B cell (primary cell): ENCODE results near the gene RBM27. TPM values are rescaled to one million over a fixed set of nuclear protein-coding genes. Genes with fewer than 3 reads are reported as not detected.

Experiments
- ATAC-seq: fragments of 200-7000 bp; cut with Tn5 transposase; one replicate; pipeline ENCODE4 v1.10.0; 2021; ENCODE audit warnings: low read depth, mild to moderate bottlenecking, moderate number of reproducible peaks, moderate library complexity
- CTCF ChIA-PET: fragments of 350-600 bp; sonication (Branson Sonifier 250); formaldehyde crosslinking; loops from one replicate; lab custom pipeline; 2021; ENCODE audit warnings: antibody characterized with exemption, inconsistent platforms; lab: Charles Lee
- POLR2A ChIA-PET: fragments of 350-600 bp; sonication (Branson Sonifier 250); formaldehyde crosslinking; loops from one replicate; lab custom pipeline; 2021; ENCODE audit warnings: antibody characterized with exemption; lab: Charles Lee
- DNase-seq: peaks from one replicate; pipeline ENCODE4 v3.0.0; 2013
- H2AFZ ChIP-seq: 2 replicates; pipeline ENCODE4 v1.6.1; 2012; ENCODE audit warnings: mild to moderate bottlenecking, low read depth, low read length; ENCODE audit not compliant: insufficient read depth, poor library complexity, severe bottlenecking
- H3K27ac ChIP-seq, 2 donors: 1 replicate in 1 of 2; 2 replicates in 1 of 2; pipeline ENCODE4 v1.5.1; 2012 to 2013; ENCODE audit warnings: low read length in 2 of 2, mild to moderate bottlenecking in 2 of 2, moderate library complexity in 1 of 2
- H3K27me3 ChIP-seq, 4 experiments: fragments of 200-600 bp in 1 of 4; sonication (generic) in 1 of 4; replicated peaks in 1 of 4; 1 replicate in 2 of 4; 2 replicates in 2 of 4; pipeline versions ENCODE4 v1.6.1 to v1.7.0; 2013 to 2016; ENCODE audit warnings: low read length in 3 of 4, mild to moderate bottlenecking in 2 of 4, mixed read lengths in 1 of 4, moderate library complexity in 1 of 4; ENCODE audit not compliant: insufficient read depth in 4 of 4, control insufficient read depth in 3 of 4; ENCODE audit errors: control extremely low read depth in 1 of 4
- H3K36me3 ChIP-seq, 2 experiments: replicated peaks in 1 of 2; 1 replicate in 1 of 2; 2 replicates in 1 of 2; pipeline versions ENCODE4 v1.6.1 to v1.7.1; 2013; ENCODE audit warnings: low read length in 1 of 2; ENCODE audit not compliant: insufficient read depth in 2 of 2, control insufficient read depth in 1 of 2; ENCODE audit errors: control extremely low read depth in 1 of 2, extremely low read depth in 1 of 2
- H3K4me1 ChIP-seq, 2 donors: fragments of 200-600 bp in 1 of 2; sonication (generic) in 1 of 2; 1 replicate in 1 of 2; 2 replicates in 1 of 2; pipeline versions ENCODE4 v1.5.1 to v1.6.1; 2013 to 2017; ENCODE audit warnings: low read length in 2 of 2; ENCODE audit not compliant: control insufficient read depth in 2 of 2, insufficient read depth in 2 of 2
- H3K4me2 ChIP-seq: replicated peaks from 2 replicates; pipeline ENCODE3; 2012; ENCODE audit warnings: mild to moderate bottlenecking, low read depth, low read length; ENCODE audit not compliant: poor library complexity, severe bottlenecking
- H3K4me3 ChIP-seq, 5 experiments: fragments of 200-600 bp in 1 of 5; sonication (generic) in 1 of 5; 1 replicate in 3 of 5; 2 replicates in 2 of 5; pipeline versions ENCODE4 v1.5.1 to v1.7.0; 2011 to 2016; ENCODE audit warnings: low read length in 4 of 5, mild to moderate bottlenecking in 4 of 5, low read depth in 2 of 5, control low read depth in 1 of 5, moderate library complexity in 1 of 5; ENCODE audit not compliant: insufficient read depth in 1 of 5; ENCODE audit errors: control extremely low read depth in 1 of 5, extremely low read depth in 1 of 5
- H3K79me2 ChIP-seq: fragments of 200-600 bp; sonication (generic); one replicate; pipeline ENCODE4 v1.6.0; 2016; ENCODE audit warnings: low read length; ENCODE audit not compliant: control insufficient read depth, insufficient read depth
- H3K9ac ChIP-seq: fragments of 200-600 bp; sonication (generic); 2 replicates; pipeline ENCODE4 v1.6.1; 2017; ENCODE audit warnings: mild to moderate bottlenecking, low read length, moderate library complexity
- H3K9me3 ChIP-seq, 3 donors: one replicate each; pipeline versions ENCODE4 v1.6.1 to v1.7.1; 2013; ENCODE audit warnings: low read length in 2 of 3; ENCODE audit not compliant: control insufficient read depth in 2 of 3, insufficient read depth in 1 of 3; ENCODE audit errors: control extremely low read depth in 1 of 3
- H4K20me1 ChIP-seq: 2 replicates; pipeline ENCODE4 v1.6.0; 2012; ENCODE audit warnings: mild to moderate bottlenecking, low read length; ENCODE audit not compliant: insufficient read depth, control insufficient read depth, poor library complexity, severe bottlenecking
- H3K27ac Mint-ChIP-seq: one replicate; pipeline ENCODE4 v1.8.0; 2021; ENCODE audit warnings: mixed read lengths
- H3K27me3 Mint-ChIP-seq: one replicate; pipeline ENCODE4 v1.8.0; 2021; ENCODE audit warnings: mixed read lengths
- H3K4me1 Mint-ChIP-seq: one replicate; pipeline ENCODE4 v1.8.0; 2021; ENCODE audit warnings: mixed read lengths
- H3K4me3 Mint-ChIP-seq: one replicate; pipeline ENCODE4 v1.8.0; 2021; ENCODE audit warnings: mixed read lengths
- H3K9me3 Mint-ChIP-seq: one replicate; pipeline ENCODE4 v1.8.0; 2022; ENCODE audit warnings: mixed read lengths; ENCODE audit not compliant: insufficient read depth
- EZH2 ChIP-seq: IDR thresholded peaks from 2 replicates; pipeline ENCODE4 v1.6.1; 2012; ENCODE audit warnings: borderline replicate concordance, low read depth, mild to moderate bottlenecking, moderate library complexity, low read length; ENCODE audit not compliant: insufficient read depth, poor library complexity, severe bottlenecking
- WGBS: methylation state at CpG from one replicate; pipeline ENCODE4 v1.1.5; 2013; ENCODE audit warnings: missing lambda C conversion rate; ENCODE audit not compliant: insufficient coverage; 5-methylcytosine and 5-hydroxymethylcytosine counted together
- intact Hi-C: fragments of 100-400 bp; cut with micrococcal nuclease; formaldehyde crosslinking; loops from one replicate; pipeline ENCODE4 v1.10.0; 2022
- polyA plus RNA-seq: library from polyadenylated mRNA; depleted of rRNA; stranded (reverse); fragments of >200 nt; gene quantifications from 2 replicates; pipeline ENCODE4 v1.2.3, GENCODE V29; 2012
- total RNA-seq, 2 donors: library from RNA; stranded (reverse); fragments of 120-200 nt in 1 of 2; gene quantifications; 1 replicate in 1 of 2; 2 replicates in 1 of 2; pipeline versions ENCODE4 v1.2.3 to v1.2.4, GENCODE V29; 2013 to 2022
- TF ChIP-seq, protein P1 (sequence below): fragments of 200-600 bp; IDR thresholded peaks from one replicate; pipeline ENCODE4 v1.8.0; 2022; ENCODE audit warnings: antibody characterized with exemption, mild to moderate bottlenecking

RBM27 gene
- total and polyA plus RNA-seq, 2 donors (not counting 1 experiment from before 2014, with no cell fraction given), result 7.4 to 28.7 TPM

GRCh38 chr5:146165460-146165859 lies 37.9 kb upstream of the RBM27 start:
- ATAC-seq (no peak), DNase-seq (no peak)
- no peak overlapping the region for H3K27ac Mint-ChIP-seq
- no peak for TF ChIP-seq EZH2
- TF ChIP-seq, protein P1, sequence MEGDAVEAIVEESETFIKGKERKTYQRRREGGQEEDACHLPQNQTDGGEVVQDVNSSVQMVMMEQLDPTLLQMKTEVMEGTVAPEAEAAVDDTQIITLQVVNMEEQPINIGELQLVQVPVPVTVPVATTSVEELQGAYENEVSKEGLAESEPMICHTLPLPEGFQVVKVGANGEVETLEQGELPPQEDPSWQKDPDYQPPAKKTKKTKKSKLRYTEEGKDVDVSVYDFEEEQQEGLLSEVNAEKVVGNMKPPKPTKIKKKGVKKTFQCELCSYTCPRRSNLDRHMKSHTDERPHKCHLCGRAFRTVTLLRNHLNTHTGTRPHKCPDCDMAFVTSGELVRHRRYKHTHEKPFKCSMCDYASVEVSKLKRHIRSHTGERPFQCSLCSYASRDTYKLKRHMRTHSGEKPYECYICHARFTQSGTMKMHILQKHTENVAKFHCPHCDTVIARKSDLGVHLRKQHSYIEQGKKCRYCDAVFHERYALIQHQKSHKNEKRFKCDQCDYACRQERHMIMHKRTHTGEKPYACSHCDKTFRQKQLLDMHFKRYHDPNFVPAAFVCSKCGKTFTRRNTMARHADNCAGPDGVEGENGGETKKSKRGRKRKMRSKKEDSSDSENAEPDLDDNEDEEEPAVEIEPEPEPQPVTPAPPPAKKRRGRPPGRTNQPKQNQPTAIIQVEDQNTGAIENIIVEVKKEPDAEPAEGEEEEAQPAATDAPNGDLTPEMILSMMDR, result no peak
- H3K4me1 Mint-ChIP-seq, result no peaks in the 10 kb centered on the region
- intact Hi-C loops, result loop anchor here (10.0 kb wide), 1 partner anchor 49 kb away; no protein-coding TSS in a partner anchor
- no peaks in the 10 kb centered on the region for H3K4me1 ChIP-seq
- H3K9me3 Mint-ChIP-seq, result no peaks in the 10 kb centered on the region
- CTCF ChIA-PET, result interaction anchor here (1.9 kb wide), 1 partner anchor 35 kb away, joined by 7 read pairs; no protein-coding TSS in a partner anchor
- H3K4me2 ChIP-seq, result no peak overlapping the region
- no peaks in the 10 kb centered on the region for H4K20me1 ChIP-seq
- no peak overlapping the region for H3K27ac ChIP-seq
- peaks cover 14 to 66% of the 10 kb centered on the region in 2 experiments for H3K36me3 ChIP-seq
- H3K27me3 Mint-ChIP-seq, result no peaks in the 10 kb centered on the region
- POLR2A ChIA-PET, result interaction anchor here (0.7 kb wide), 1 partner anchor 19 kb away, joined by 4 read pairs; no protein-coding TSS in a partner anchor
- WGBS, result no CpG with 5 or more reads among the region's 1 CpG
- no peak overlapping the region for H3K4me3 ChIP-seq
- H3K9ac ChIP-seq, result no peak overlapping the region
- H2AFZ ChIP-seq, result no peak overlapping the region
- H3K4me3 Mint-ChIP-seq, result no peak overlapping the region
- peaks cover 7% of the 10 kb centered on the region for H3K79me2 ChIP-seq
- no peaks in the 10 kb centered on the region for H3K9me3 ChIP-seq
- no peaks in the 10 kb centered on the region for H3K27me3 ChIP-seq

- no peak overlapping the region for H3K27ac Mint-ChIP-seq
- H3K27me3 Mint-ChIP-seq, result no peaks in the 10 kb centered on the region
- Histone ChIP-seq H3K4me3 (no peak overlapping the region), H3K27me3 (no peaks in the 10 kb centered on the region), H3K27ac (no peak overlapping the region), H3K36me3 (peaks cover 15 to 67% of the 10 kb centered on the region in 2 experiments), H3K9me3 (no peaks in the 10 kb centered on the region), H3K4me1 (no peaks in the 10 kb centered on the region), H3K79me2 (peaks cover 12% of the 10 kb centered on the region), H4K20me1 (no peaks in the 10 kb centered on the region), H3K9ac (no peak overlapping the region), H3K4me2 (no peak overlapping the region), H2AFZ (no peak overlapping the region)
- TF ChIP-seq EZH2, result no peak
- TF ChIP-seq, protein P1, result no peak
- no peak overlapping the region for H3K4me3 Mint-ChIP-seq
- intact Hi-C loops, result loop anchor here (10.0 kb wide), 1 partner anchor 49 kb away; no protein-coding TSS in a partner anchor
- no CpG with 5 or more reads among the region's 1 CpG for WGBS
- POLR2A ChIA-PET, result interaction anchor here (0.7 kb wide), 1 partner anchor 19 kb away, joined by 4 read pairs; no protein-coding TSS in a partner anchor
- H3K9me3 Mint-ChIP-seq, result no peaks in the 10 kb centered on the region
- H3K4me1 Mint-ChIP-seq, result no peaks in the 10 kb centered on the region
- DNase-seq (no peak), ATAC-seq (no peak)
- CTCF ChIA-PET, result interaction anchor here (1.9 kb wide), 1 partner anchor 35 kb away, joined by 7 read pairs; no protein-coding TSS in a partner anchor
Measured at GRCh38 chr5:146165903-146166302, 37.5 kb upstream of the RBM27 start.
